WTC11 (cell line): ENCODE data around the gene CTRL. TPM values are rescaled to one million over a fixed set of nuclear protein-coding genes. Genes with fewer than 3 reads are reported as not detected.

Source experiments
- ATAC-seq: fragments of 200-7000 bp; cut with Tn5 transposase; 2 replicates; pipeline ENCODE4 v1.10.0; 2021; ENCODE audit warnings: mild to moderate bottlenecking, moderate library complexity
- CTCF ChIA-PET: fragments of 300-600 bp; sonication (Branson Sonifier 250); formaldehyde crosslinking; loops from one replicate; lab custom pipeline; 2021; ENCODE audit warnings: antibody characterized with exemption; lab: Charles Lee
- POLR2A ChIA-PET: fragments of 350-600 bp; sonication (Branson Sonifier 250); formaldehyde crosslinking; loops from one replicate; lab custom pipeline; 2021; ENCODE audit warnings: antibody characterized with exemption; lab: Charles Lee
- DNase-seq: peaks from one replicate; pipeline ENCODE4 v3.0.0; 2021; ENCODE audit warnings: low spot score
- H3K27ac Mint-ChIP-seq: 2 replicates; pipeline ENCODE4 v1.8.0; 2021; ENCODE audit warnings: mixed read lengths
- H3K27me3 Mint-ChIP-seq: 2 replicates; pipeline ENCODE4 v1.8.0; 2021; ENCODE audit warnings: low read depth, mild to moderate bottlenecking, moderate library complexity, mixed read lengths
- H3K36me3 Mint-ChIP-seq: 2 replicates; pipeline ENCODE4 v1.8.0; 2021; ENCODE audit warnings: mixed read lengths
- H3K4me1 Mint-ChIP-seq: 2 replicates; pipeline ENCODE4 v1.8.0; 2022; ENCODE audit warnings: mixed read lengths
- H3K4me3 Mint-ChIP-seq: 2 replicates; pipeline ENCODE4 v1.8.0; 2021; ENCODE audit warnings: mild to moderate bottlenecking, moderate library complexity, mixed read lengths
- H3K9me3 Mint-ChIP-seq: 2 replicates; pipeline ENCODE4 v1.8.0; 2021; ENCODE audit warnings: mixed read lengths
- CREM ChIP-seq: sonication (generic); formaldehyde crosslinking; IDR thresholded peaks from 2 replicates; pipeline ENCODE4 v1.8.1; 2022; ENCODE audit warnings: mild to moderate bottlenecking, missing genetic modification reagents, moderate library complexity
- ELF4 ChIP-seq: sonication (generic); formaldehyde crosslinking; IDR thresholded peaks from 2 replicates; pipeline ENCODE4 v1.8.1; 2022; ENCODE audit warnings: low read depth, mild to moderate bottlenecking, moderate library complexity, missing genetic modification reagents
- SOX15 ChIP-seq: fragments of 250-450 bp; sonication (Bioruptor Pico); IDR thresholded peaks from 2 replicates; pipeline ENCODE4 v1.9.0; 2021; ENCODE audit warnings: mild to moderate bottlenecking
- SP1 ChIP-seq: sonication (generic); formaldehyde crosslinking; conservative IDR thresholded peaks from 2 replicates; pipeline ENCODE4 v1.8.1; 2022; ENCODE audit warnings: missing genetic modification reagents
- TCF7 ChIP-seq: sonication (generic); formaldehyde crosslinking; IDR thresholded peaks from 2 replicates; pipeline ENCODE4 v1.8.0; 2022; ENCODE audit warnings: mild to moderate bottlenecking, low read depth, missing genetic modification reagents, moderate library complexity
- ZNF263 ChIP-seq: sonication (generic); formaldehyde crosslinking; IDR thresholded peaks from 2 replicates; pipeline ENCODE4 v1.8.1; 2022; ENCODE audit warnings: low read depth, mild to moderate bottlenecking, moderate library complexity, missing genetic modification reagents
- total RNA-seq: library from RNA; stranded (reverse); gene quantifications from 3 replicates; pipeline ENCODE4 v1.2.3, GENCODE V29; 2021
- TF ChIP-seq, protein P1 (sequence below): sonication (generic); formaldehyde crosslinking; IDR thresholded peaks from 2 replicates; pipeline ENCODE4 v1.8.0; 2023; ENCODE audit warnings: mild to moderate bottlenecking, missing genetic modification reagents
- TF ChIP-seq, protein P2 (sequence below): fragments of 250-450 bp; sonication (Bioruptor Pico); IDR thresholded peaks from 2 replicates; pipeline ENCODE4 v2.1.2; 2022; ENCODE audit warnings: mild to moderate bottlenecking, moderate library complexity
- TF ChIP-seq, protein P3 (sequence below): fragments of 250-450 bp; sonication (Bioruptor Pico); IDR thresholded peaks from 2 replicates; pipeline ENCODE4 v1.9.0; 2021; ENCODE audit warnings: mild to moderate bottlenecking
- TF ChIP-seq, protein P4 (sequence below): sonication (generic); formaldehyde crosslinking; IDR thresholded peaks from 2 replicates; pipeline ENCODE4 v1.8.1; 2023; ENCODE audit warnings: mild to moderate bottlenecking, missing genetic modification reagents
- TF ChIP-seq, protein P5 (sequence below): fragments of 200-600 bp; IDR thresholded peaks from 2 replicates; pipeline ENCODE4 v1.8.0; 2022; ENCODE audit warnings: antibody characterized with exemption
- TF ChIP-seq, protein P6 (sequence below): sonication (generic); formaldehyde crosslinking; IDR thresholded peaks from 2 replicates; pipeline ENCODE4 v1.8.0; 2023; ENCODE audit warnings: missing genetic modification reagents
- TF ChIP-seq, protein P7 (sequence below): sonication (generic); formaldehyde crosslinking; IDR thresholded peaks from 2 replicates; pipeline ENCODE4 v1.8.1; 2022; ENCODE audit warnings: missing genetic modification reagents, borderline replicate concordance

Gene CTRL
- total RNA-seq, 1 experiment from 2014 or later = 2.8 TPM

DNA sequence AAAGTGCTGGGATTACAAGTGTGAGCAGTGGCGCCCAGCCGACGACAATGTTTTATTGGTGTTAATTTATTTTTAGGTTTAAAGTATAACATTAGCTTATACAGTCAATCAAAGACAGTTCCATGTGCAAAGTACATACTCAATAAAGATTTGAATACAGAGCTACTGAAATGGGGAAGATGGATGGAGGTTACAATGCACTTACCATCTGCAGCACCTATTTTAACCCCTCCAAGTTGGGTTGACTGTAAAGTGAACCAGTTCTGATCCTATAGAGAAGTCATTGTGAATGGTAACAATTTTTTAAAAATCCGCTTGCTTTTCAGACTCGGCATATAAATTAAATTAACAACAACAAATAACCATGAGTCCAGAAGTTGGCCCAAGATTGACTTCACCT is 39.3 kb downstream of the CTRL start (continued):
- TF ChIP-seq, protein P1, sequence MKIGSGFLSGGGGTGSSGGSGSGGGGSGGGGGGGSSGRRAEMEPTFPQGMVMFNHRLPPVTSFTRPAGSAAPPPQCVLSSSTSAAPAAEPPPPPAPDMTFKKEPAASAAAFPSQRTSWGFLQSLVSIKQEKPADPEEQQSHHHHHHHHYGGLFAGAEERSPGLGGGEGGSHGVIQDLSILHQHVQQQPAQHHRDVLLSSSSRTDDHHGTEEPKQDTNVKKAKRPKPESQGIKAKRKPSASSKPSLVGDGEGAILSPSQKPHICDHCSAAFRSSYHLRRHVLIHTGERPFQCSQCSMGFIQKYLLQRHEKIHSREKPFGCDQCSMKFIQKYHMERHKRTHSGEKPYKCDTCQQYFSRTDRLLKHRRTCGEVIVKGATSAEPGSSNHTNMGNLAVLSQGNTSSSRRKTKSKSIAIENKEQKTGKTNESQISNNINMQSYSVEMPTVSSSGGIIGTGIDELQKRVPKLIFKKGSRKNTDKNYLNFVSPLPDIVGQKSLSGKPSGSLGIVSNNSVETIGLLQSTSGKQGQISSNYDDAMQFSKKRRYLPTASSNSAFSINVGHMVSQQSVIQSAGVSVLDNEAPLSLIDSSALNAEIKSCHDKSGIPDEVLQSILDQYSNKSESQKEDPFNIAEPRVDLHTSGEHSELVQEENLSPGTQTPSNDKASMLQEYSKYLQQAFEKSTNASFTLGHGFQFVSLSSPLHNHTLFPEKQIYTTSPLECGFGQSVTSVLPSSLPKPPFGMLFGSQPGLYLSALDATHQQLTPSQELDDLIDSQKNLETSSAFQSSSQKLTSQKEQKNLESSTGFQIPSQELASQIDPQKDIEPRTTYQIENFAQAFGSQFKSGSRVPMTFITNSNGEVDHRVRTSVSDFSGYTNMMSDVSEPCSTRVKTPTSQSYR (CRISPR knock-in tag) = no peak

DNA sequence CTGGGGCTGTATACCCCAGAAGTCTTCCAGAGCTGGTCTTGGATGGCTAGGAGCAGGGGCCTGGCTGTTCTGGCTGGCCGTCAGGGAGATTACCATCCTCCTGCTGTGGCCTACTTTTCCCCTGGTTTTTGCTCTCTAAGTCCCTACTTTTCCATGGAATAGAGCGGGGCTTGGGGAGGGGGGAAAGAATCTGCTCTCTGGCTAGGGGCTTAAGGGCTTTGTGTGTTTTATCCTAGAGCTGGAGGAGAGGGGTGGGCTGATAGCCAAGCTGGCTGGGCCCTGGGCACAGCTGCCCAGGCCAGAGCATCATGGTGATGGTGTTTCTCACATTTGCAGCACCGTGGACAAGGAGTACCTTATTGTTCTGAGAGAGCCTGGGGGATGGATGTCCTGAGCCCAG is 43.3 kb downstream of the CTRL start:
- H3K4me1 Mint-ChIP-seq = peaks cover 28% of the 10 kb centered on the region
- H3K4me3 Mint-ChIP-seq = no peak overlapping the region
- ATAC-seq = no peak
- no peaks in the 10 kb centered on the region for H3K27me3 Mint-ChIP-seq
- POLR2A ChIA-PET = no interaction called here
- H3K9me3 Mint-ChIP-seq = no peaks in the 10 kb centered on the region
- TF ChIP-seq, protein P2, sequence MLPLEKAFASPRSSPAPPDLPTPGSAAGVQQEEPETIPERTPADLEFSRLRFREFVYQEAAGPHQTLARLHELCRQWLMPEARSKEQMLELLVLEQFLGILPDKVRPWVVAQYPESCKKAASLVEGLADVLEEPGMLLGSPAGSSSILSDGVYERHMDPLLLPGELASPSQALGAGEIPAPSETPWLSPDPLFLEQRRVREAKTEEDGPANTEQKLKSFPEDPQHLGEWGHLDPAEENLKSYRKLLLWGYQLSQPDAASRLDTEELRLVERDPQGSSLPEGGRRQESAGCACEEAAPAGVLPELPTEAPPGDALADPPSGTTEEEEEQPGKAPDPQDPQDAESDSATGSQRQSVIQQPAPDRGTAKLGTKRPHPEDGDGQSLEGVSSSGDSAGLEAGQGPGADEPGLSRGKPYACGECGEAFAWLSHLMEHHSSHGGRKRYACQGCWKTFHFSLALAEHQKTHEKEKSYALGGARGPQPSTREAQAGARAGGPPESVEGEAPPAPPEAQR = no peak
- TF ChIP-seq ELF4 (CRISPR knock-in tag) (no peak), CREM (CRISPR knock-in tag) (no peak), TCF7 (CRISPR knock-in tag) (no peak), SOX15 (CRISPR knock-in tag) (no peak), SP1 (CRISPR knock-in tag) (no peak), ZNF263 (CRISPR knock-in tag) (no peak)
- TF ChIP-seq, protein P3, sequence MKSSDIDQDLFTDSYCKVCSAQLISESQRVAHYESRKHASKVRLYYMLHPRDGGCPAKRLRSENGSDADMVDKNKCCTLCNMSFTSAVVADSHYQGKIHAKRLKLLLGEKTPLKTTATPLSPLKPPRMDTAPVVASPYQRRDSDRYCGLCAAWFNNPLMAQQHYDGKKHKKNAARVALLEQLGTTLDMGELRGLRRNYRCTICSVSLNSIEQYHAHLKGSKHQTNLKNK = no peak
- TF ChIP-seq, protein P4, sequence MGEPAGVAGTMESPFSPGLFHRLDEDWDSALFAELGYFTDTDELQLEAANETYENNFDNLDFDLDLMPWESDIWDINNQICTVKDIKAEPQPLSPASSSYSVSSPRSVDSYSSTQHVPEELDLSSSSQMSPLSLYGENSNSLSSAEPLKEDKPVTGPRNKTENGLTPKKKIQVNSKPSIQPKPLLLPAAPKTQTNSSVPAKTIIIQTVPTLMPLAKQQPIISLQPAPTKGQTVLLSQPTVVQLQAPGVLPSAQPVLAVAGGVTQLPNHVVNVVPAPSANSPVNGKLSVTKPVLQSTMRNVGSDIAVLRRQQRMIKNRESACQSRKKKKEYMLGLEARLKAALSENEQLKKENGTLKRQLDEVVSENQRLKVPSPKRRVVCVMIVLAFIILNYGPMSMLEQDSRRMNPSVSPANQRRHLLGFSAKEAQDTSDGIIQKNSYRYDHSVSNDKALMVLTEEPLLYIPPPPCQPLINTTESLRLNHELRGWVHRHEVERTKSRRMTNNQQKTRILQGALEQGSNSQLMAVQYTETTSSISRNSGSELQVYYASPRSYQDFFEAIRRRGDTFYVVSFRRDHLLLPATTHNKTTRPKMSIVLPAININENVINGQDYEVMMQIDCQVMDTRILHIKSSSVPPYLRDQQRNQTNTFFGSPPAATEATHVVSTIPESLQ = no peak
- TF ChIP-seq, protein P5, sequence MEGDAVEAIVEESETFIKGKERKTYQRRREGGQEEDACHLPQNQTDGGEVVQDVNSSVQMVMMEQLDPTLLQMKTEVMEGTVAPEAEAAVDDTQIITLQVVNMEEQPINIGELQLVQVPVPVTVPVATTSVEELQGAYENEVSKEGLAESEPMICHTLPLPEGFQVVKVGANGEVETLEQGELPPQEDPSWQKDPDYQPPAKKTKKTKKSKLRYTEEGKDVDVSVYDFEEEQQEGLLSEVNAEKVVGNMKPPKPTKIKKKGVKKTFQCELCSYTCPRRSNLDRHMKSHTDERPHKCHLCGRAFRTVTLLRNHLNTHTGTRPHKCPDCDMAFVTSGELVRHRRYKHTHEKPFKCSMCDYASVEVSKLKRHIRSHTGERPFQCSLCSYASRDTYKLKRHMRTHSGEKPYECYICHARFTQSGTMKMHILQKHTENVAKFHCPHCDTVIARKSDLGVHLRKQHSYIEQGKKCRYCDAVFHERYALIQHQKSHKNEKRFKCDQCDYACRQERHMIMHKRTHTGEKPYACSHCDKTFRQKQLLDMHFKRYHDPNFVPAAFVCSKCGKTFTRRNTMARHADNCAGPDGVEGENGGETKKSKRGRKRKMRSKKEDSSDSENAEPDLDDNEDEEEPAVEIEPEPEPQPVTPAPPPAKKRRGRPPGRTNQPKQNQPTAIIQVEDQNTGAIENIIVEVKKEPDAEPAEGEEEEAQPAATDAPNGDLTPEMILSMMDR = no peak
- TF ChIP-seq, protein P6, sequence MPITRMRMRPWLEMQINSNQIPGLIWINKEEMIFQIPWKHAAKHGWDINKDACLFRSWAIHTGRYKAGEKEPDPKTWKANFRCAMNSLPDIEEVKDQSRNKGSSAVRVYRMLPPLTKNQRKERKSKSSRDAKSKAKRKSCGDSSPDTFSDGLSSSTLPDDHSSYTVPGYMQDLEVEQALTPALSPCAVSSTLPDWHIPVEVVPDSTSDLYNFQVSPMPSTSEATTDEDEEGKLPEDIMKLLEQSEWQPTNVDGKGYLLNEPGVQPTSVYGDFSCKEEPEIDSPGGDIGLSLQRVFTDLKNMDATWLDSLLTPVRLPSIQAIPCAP (CRISPR knock-in tag) = no peak
- TF ChIP-seq, protein P7, sequence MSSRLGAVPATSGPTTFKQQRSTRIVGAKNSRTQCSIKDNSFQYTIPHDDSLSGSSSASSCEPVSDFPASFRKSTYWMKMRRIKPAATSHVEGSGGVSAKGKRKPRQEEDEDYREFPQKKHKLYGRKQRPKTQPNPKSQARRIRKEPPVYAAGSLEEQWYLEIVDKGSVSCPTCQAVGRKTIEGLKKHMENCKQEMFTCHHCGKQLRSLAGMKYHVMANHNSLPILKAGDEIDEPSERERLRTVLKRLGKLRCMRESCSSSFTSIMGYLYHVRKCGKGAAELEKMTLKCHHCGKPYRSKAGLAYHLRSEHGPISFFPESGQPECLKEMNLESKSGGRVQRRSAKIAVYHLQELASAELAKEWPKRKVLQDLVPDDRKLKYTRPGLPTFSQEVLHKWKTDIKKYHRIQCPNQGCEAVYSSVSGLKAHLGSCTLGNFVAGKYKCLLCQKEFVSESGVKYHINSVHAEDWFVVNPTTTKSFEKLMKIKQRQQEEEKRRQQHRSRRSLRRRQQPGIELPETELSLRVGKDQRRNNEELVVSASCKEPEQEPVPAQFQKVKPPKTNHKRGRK = no peak
- TF ChIP-seq, all 79 proteins: peak for 0
- CTCF ChIA-PET = interaction anchor here (2.4 kb wide), 1 partner anchor 54 kb away, joined by 7 read pairs; no protein-coding TSS in a partner anchor
- H3K27ac Mint-ChIP-seq = no peak overlapping the region
- H3K36me3 Mint-ChIP-seq = peaks cover 3% of the 10 kb centered on the region
- DNase-seq = no peak
